HCT116 (cell line): Measurements from ENCODE around the gene LAD1. TPM values are rescaled to one million over a fixed set of nuclear protein-coding genes. Genes with fewer than 3 reads are reported as not detected.

Experiments used
- ATAC-seq: fragments of 200-7000 bp; cut with Tn5 transposase; 2 replicates; pipeline ENCODE4 v1.9.1; 2020; ENCODE audit warnings: mild to moderate bottlenecking, moderate library complexity
- BruUV-seq: library from RNA; stranded (reverse); fragments of 400-500 nt; replicated peaks from 2 replicates; lab custom pipeline; 2021; lab: Mats Ljungman, UMichigan
- CTCF ChIA-PET: fragments of 300-600 bp; sonication (Branson Sonifier 250); formaldehyde crosslinking; loops from one replicate; lab custom pipeline; 2021; ENCODE audit warnings: antibody characterized with exemption; lab: Charles Lee
- POLR2A ChIA-PET: fragments of 300-600, 350-600 bp; sonication (Branson Sonifier 250); formaldehyde crosslinking; loops from one replicate; lab custom pipeline; 2021; ENCODE audit warnings: antibody characterized with exemption; lab: Charles Lee
- RAD21 ChIA-PET, 2 experiments: fragments of 300-600 bp; sonication (Branson Sonifier 250); formaldehyde crosslinking; loops; one replicate each; lab custom pipeline; 2023; ENCODE audit warnings: low total read pairs in 2 of 2; ENCODE audit not compliant: uncharacterized antibody in 2 of 2, unreplicated experiment in 2 of 2, low non-redundant PET in 1 of 2; lab: Charles Lee
- DNase-seq: peaks from one replicate; pipeline ENCODE4 v3.0.0-alpha.2; 2010; ENCODE audit warnings: low read depth, low spot score
- H2AFZ ChIP-seq: fragments of 200-600 bp; shearing (Covaris generic), sonication (generic); 2 replicates; pipeline ENCODE4 v1.6.1; 2017; ENCODE audit warnings: low read depth, mixed run types, mixed read lengths, antibody characterized with exemption, low read length; ENCODE audit not compliant: poor library complexity, severe bottlenecking
- H3K27ac ChIP-seq: 2 replicates; pipeline ENCODE4 v1.5.1; 2012; ENCODE audit warnings: low read depth, low read length
- H3K27me3 ChIP-seq: fragments of 200-600 bp; sonication (generic); 2 replicates; pipeline ENCODE4 v1.6.1; 2016; ENCODE audit warnings: mixed run types, low read length, mixed read lengths; ENCODE audit not compliant: insufficient read depth
- H3K36me3 ChIP-seq, 2 experiments: fragments of 200-500 bp in 1 of 2; fragments of 200-600 bp in 1 of 2; sonication (Bioruptor generic) in 1 of 2; sonication (generic) in 1 of 2; 2 replicates each; pipeline versions ENCODE4 v1.5.1 to v1.6.1; 2014 to 2016; ENCODE audit warnings: low read length in 2 of 2, inconsistent platforms in 1 of 2, mixed read lengths in 1 of 2, mixed run types in 1 of 2; ENCODE audit not compliant: insufficient read depth in 2 of 2, control insufficient read depth in 1 of 2
- H3K4me1 ChIP-seq, 2 experiments: fragments of 200-600 bp in 1 of 2; sonication (generic) in 1 of 2; 2 replicates each; pipeline versions ENCODE4 v1.5.1 to v1.6.1; 2012 to 2017; ENCODE audit warnings: low read length in 2 of 2, inconsistent platforms in 1 of 2, mild to moderate bottlenecking in 1 of 2, mixed read lengths in 1 of 2, mixed run types in 1 of 2, moderate library complexity in 1 of 2; ENCODE audit not compliant: insufficient read depth in 2 of 2, control insufficient read depth in 1 of 2
- H3K4me2 ChIP-seq: fragments of 200-600 bp; sonication (generic); 2 replicates; pipeline ENCODE4 v1.6.1; 2017; ENCODE audit warnings: mixed run types, low read length, mixed read lengths
- H3K4me3 ChIP-seq, 2 experiments: fragments of 200-600 bp in 1 of 2; sonication (generic) in 1 of 2; replicated peaks in 1 of 2; 2 replicates each; pipeline ENCODE4 v1.5.1; 2011 to 2016; ENCODE audit warnings: low read length in 2 of 2, control low read depth in 1 of 2, low read depth in 1 of 2, mild to moderate bottlenecking in 1 of 2, mixed read lengths in 1 of 2, mixed run types in 1 of 2
- H3K79me2 ChIP-seq: fragments of 200-600 bp; sonication (generic); 2 replicates; pipeline ENCODE4 v1.6.1; 2017; ENCODE audit warnings: mild to moderate bottlenecking, mixed run types, low read length, moderate library complexity, mixed read lengths; ENCODE audit not compliant: insufficient read depth
- H3K9ac ChIP-seq: fragments of 200-600 bp; sonication (generic); 2 replicates; pipeline ENCODE4 v1.6.1; 2016; ENCODE audit warnings: low read length, mixed read lengths
- H3K9me2 ChIP-seq: fragments of 200-600 bp; sonication (generic), shearing (Covaris generic); 2 replicates; pipeline ENCODE4 v1.6.1; 2017; ENCODE audit warnings: mixed run types, mild to moderate bottlenecking, moderate library complexity; ENCODE audit not compliant: insufficient read depth
- H3K9me3 ChIP-seq, 2 experiments: fragments of 200-500 bp in 1 of 2; fragments of 200-600 bp in 1 of 2; sonication (Bioruptor generic) in 1 of 2; sonication (generic) in 1 of 2; 2 replicates each; pipeline ENCODE4 v1.6.1; 2014 to 2017; ENCODE audit warnings: low read length in 2 of 2, mixed read lengths in 2 of 2, inconsistent platforms in 1 of 2, low read depth in 1 of 2, mild to moderate bottlenecking in 1 of 2, mixed run types in 1 of 2, moderate library complexity in 1 of 2; ENCODE audit not compliant: control insufficient read depth in 1 of 2, insufficient read depth in 1 of 2
- H4K20me1 ChIP-seq: fragments of 200-600 bp; sonication (generic), shearing (Covaris generic); 2 replicates; pipeline ENCODE4 v1.6.1; 2017; ENCODE audit warnings: mixed run types, mild to moderate bottlenecking, moderate library complexity; ENCODE audit not compliant: insufficient read depth
- ATF3 ChIP-seq: IDR thresholded peaks from 2 replicates; pipeline ENCODE4 v1.6.1; 2012
- CBX3 ChIP-seq: IDR thresholded peaks from 2 replicates; pipeline ENCODE4 v1.6.1; 2012; ENCODE audit warnings: low read depth
- CTCF ChIP-seq, 3 experiments: fragments of 200-600 bp in 1 of 3; sonication (generic) in 1 of 3; IDR thresholded peaks in 2 of 3; conservative IDR thresholded peaks in 1 of 3; 2 replicates each; pipeline ENCODE4 v1.5.1; 2012 to 2017; ENCODE audit warnings: low read depth in 2 of 3, low read length in 2 of 3, antibody characterized with exemption in 1 of 3, borderline replicate concordance in 1 of 3, control low read depth in 1 of 3, mild to moderate bottlenecking in 1 of 3, mixed read lengths in 1 of 3, mixed run types in 1 of 3, moderate library complexity in 1 of 3; ENCODE audit not compliant: insufficient read depth in 1 of 3
- EGR1 ChIP-seq: IDR thresholded peaks from 2 replicates; pipeline ENCODE4 v1.6.1; 2012; ENCODE audit warnings: low read depth
- ELF1 ChIP-seq: IDR thresholded peaks from 2 replicates; pipeline ENCODE4 v1.6.1; 2012; ENCODE audit warnings: low read depth, borderline replicate concordance
- EZH2 ChIP-seq: fragments of 200-600 bp; sonication (generic); IDR thresholded peaks from 2 replicates; pipeline ENCODE4 v1.6.1; 2017; ENCODE audit warnings: antibody characterized with exemption, mixed run types
- EZH2phosphoT487 ChIP-seq: fragments of 200-600 bp; IDR thresholded peaks from 2 replicates; pipeline ENCODE4 v1.6.1; 2018; ENCODE audit warnings: antibody characterized with exemption, borderline replicate concordance
- FOSL1 ChIP-seq: IDR thresholded peaks from 2 replicates; pipeline ENCODE4 v1.6.1; 2012; ENCODE audit warnings: low read depth
- MAX ChIP-seq: IDR thresholded peaks from 2 replicates; pipeline ENCODE4 v1.6.1; 2012
- POLR2A ChIP-seq: IDR thresholded peaks from 2 replicates; pipeline ENCODE4 v1.7.0; 2011; ENCODE audit warnings: borderline replicate concordance; ENCODE audit not compliant: insufficient read depth, insufficient read length; ENCODE audit errors: extremely low read depth
- REST ChIP-seq: IDR thresholded peaks from 2 replicates; pipeline ENCODE4 v1.6.1; 2012; ENCODE audit warnings: low read depth
- SIN3A ChIP-seq: IDR thresholded peaks from 2 replicates; pipeline ENCODE4 v1.6.1; 2012; ENCODE audit warnings: low read depth
- SRF ChIP-seq: IDR thresholded peaks from 2 replicates; pipeline ENCODE4 v1.6.1; 2012; ENCODE audit warnings: low read depth
- YY1 ChIP-seq: IDR thresholded peaks from 2 replicates; pipeline ENCODE4 v1.6.1; 2011; ENCODE audit warnings: low read length, low read depth, moderate library complexity, mild to moderate bottlenecking; ENCODE audit not compliant: insufficient replicate concordance; ENCODE audit errors: extremely low read depth
- ZNF274 ChIP-seq: fragments of 200-500 bp; sonication (Bioruptor generic); IDR thresholded peaks from 2 replicates; pipeline ENCODE4 v1.6.1; 2014; ENCODE audit warnings: mild to moderate bottlenecking, low read depth, low read length, inconsistent platforms
- intact Hi-C: fragments of 100-400 bp; cut with micrococcal nuclease; formaldehyde crosslinking; loops from 2 replicates; pipeline ENCODE4 v1.10.0; 2022
- total RNA-seq: library from RNA; stranded (reverse); gene quantifications from one replicate; pipeline ENCODE4 v1.2.1, GENCODE V29; 2021; ENCODE audit not compliant: unreplicated experiment

Gene LAD1
- total RNA-seq, 1 experiment from 2014 or later = 56.1 TPM

GRCh38 chr1:201364808-201365105, 34.4 kb downstream of the LAD1 start:
- Histone ChIP-seq H3K9ac (no peak overlapping the region), H3K79me2 (no peaks in the 10 kb centered on the region), H3K4me2 (no peak overlapping the region), H3K4me1 (no peaks in the 10 kb centered on the region), H3K36me3 (no peaks in the 10 kb centered on the region), H4K20me1 (no peaks in the 10 kb centered on the region), H3K9me3 (no peaks in the 10 kb centered on the region), H3K27me3 (peaks cover 28% of the 10 kb centered on the region; the same call in 1 of the 2 replicates), H3K4me3 (no peak overlapping the region), H2AFZ (no peak overlapping the region), H3K27ac (no peak overlapping the region), H3K9me2 (no peaks in the 10 kb centered on the region)
- intact Hi-C loops = no loop called here
- RAD21 ChIA-PET = no interaction called here
- no TSS peak for BruUV-seq
- ATAC-seq = no peak
- CTCF ChIA-PET = interaction anchor here (1.0 kb wide), 1 partner anchor 18 kb away, joined by 3 read pairs; no protein-coding TSS in a partner anchor
- DNase-seq = no peak
- no peak for TF ChIP-seq FOSL1
- no peak for TF ChIP-seq POLR2A
- TF ChIP-seq YY1 = no peak
- TF ChIP-seq MAX = no peak
- no peak for TF ChIP-seq SIN3A
- TF ChIP-seq ATF3 = no peak
- POLR2A ChIA-PET = no interaction called here

- ChIA-PET POLR2A (no interaction called here), RAD21 (interaction anchor here in 1 of 2 experiments (1.0 to 1.5 kb wide), 2 partner anchors 17 to 112 kb away, joined by 3 to 4 read pairs; no protein-coding TSS in a partner anchor), CTCF (interaction anchor here (2.1 to 3.5 kb wide), 4 partner anchors 13 to 109 kb away, joined by 6 to 31 read pairs (median 20); no protein-coding TSS in a partner anchor)
- Histone ChIP-seq H3K9me2 (no peaks in the 10 kb centered on the region), H3K36me3 (no peaks in the 10 kb centered on the region), H2AFZ (no peak overlapping the region), H3K9me3 (no peaks in the 10 kb centered on the region), H3K4me3 (no peak overlapping the region), H3K27me3 (peaks cover 24% of the 10 kb centered on the region; the same call in 1 of the 2 replicates), H3K4me1 (no peaks in the 10 kb centered on the region), H3K4me2 (no peak overlapping the region), H3K79me2 (no peaks in the 10 kb centered on the region), H4K20me1 (no peaks in the 10 kb centered on the region), H3K27ac (no peak overlapping the region), H3K9ac (no peak overlapping the region)
- DNase-seq (no peak), ATAC-seq (no peak)
- intact Hi-C loops = no loop called here
- BruUV-seq = no TSS peak
- TF ChIP-seq CBX3 (no peak), EZH2 (no peak), CTCF (IDR thresholded peaks at IDR 0.05 in 2 of 3, conservative IDR thresholded peaks at IDR 0.05 in 1 of 3; ENCODE audit: borderline replicate concordance in 1 of 3, insufficient read depth in 1 of 3, low read depth in 2 of 3, low read length in 2 of 3) (no peak), EZH2phosphoT487 (no peak), EGR1 (no peak), ELF1 (no peak), FOSL1 (no peak), ZNF274 (no peak), REST (no peak), SRF (no peak), MAX (no peak)
Measured at GRCh38 chr1:201363467-201363866, 35.7 kb downstream of the LAD1 start.
